Stomach smooth muscle (tissue), 2 donors: ENCODE measurements around the gene HPDL.
"Not testable (repeated sequence)": the region's sequence is repeated elsewhere in the genome, so short reads cannot be mapped to it uniquely, and the experiment has no call there.

ENCODE experiments used
- H3K27ac ChIP-seq: one replicate; pipeline ENCODE4 v1.7.0; 2013; ENCODE audit warnings: mild to moderate bottlenecking, low read length, inconsistent platforms
- H3K27me3 ChIP-seq, 2 donors: one replicate each; pipeline ENCODE4 v1.7.0; 2013; ENCODE audit warnings: low read length in 2 of 2; ENCODE audit not compliant: insufficient read depth in 2 of 2, control insufficient read depth in 1 of 2
- H3K36me3 ChIP-seq, 2 donors: one replicate each; pipeline ENCODE4 v1.7.0; 2013; ENCODE audit warnings: low read length in 2 of 2; ENCODE audit not compliant: control insufficient read depth in 2 of 2, insufficient read depth in 2 of 2
- H3K4me1 ChIP-seq: one replicate; pipeline ENCODE4 v1.7.0; 2013; ENCODE audit warnings: low read length; ENCODE audit not compliant: control insufficient read depth, insufficient read depth
- H3K4me3 ChIP-seq, 2 donors: one replicate each; pipeline ENCODE4 v1.7.0; 2013; ENCODE audit warnings: low read length in 2 of 2
- H3K9ac ChIP-seq, 2 donors: one replicate each; pipeline ENCODE4 v1.7.0; 2013; ENCODE audit warnings: low read length in 2 of 2, mild to moderate bottlenecking in 1 of 2
- H3K9me3 ChIP-seq, 2 donors: one replicate each; pipeline ENCODE4 v1.7.0; 2013; ENCODE audit warnings: low read length in 2 of 2; ENCODE audit not compliant: control insufficient read depth in 2 of 2
- donor health status: healthy.
- donor health status: Pancreatic carcinoma.

HPDL gene

DNA sequence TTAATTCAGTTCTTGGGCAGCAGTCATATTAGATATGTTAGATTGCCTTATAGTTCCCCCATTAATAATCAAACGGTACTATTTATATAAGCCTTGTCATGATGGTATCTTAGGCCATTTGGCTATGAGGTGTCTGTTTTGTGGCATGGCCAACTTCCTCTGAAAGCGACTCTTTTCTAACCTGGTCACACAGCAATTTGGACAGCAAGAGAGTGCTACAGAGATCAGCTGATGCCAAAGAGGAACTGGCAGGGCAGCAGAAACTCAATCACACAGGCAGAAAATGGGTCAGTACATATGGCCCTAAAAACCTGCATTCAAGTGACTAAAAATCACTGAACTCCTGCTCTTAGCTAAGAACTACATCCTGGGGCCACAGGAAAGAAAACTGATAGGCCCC is 27.0 kb downstream of the HPDL start:
- no peaks in the 10 kb centered on the region for H3K36me3 ChIP-seq
- no peak overlapping the region for H3K9ac ChIP-seq
- peaks cover 9% of the 10 kb centered on the region for H3K4me1 ChIP-seq
- H3K27ac ChIP-seq: no peak overlapping the region
- H3K27me3 ChIP-seq: no peaks in the 10 kb centered on the region
- no peak overlapping the region for H3K4me3 ChIP-seq
- no peaks in the 10 kb centered on the region for H3K9me3 ChIP-seq

DNA sequence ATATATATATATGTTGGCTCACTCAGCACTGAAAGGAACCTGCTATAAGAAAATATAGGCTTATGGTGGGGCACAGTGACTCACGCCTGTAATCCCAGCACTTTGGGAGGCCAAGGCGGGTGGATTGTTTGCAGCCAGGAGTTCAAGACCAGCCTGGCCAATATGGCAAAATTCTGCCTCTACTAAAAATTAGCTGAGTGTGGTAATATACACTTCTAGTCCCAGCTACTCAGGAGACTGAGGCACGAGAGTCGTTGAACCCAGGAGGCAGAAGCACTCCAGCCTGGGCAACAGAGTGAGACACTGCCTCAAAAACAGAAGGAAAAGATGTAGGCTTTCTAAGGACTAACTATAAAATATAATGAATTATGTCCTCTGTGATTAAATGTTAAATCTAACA is 28.1 kb downstream of the HPDL start:
- H3K27me3 ChIP-seq: no peaks in the 10 kb centered on the region
- H3K9me3 ChIP-seq: no peaks in the 10 kb centered on the region
- H3K4me3 ChIP-seq: no peak overlapping the region
- no peak overlapping the region for H3K27ac ChIP-seq
- H3K36me3 ChIP-seq: no peaks in the 10 kb centered on the region
- no peaks in the 10 kb centered on the region for H3K4me1 ChIP-seq
- no peak overlapping the region for H3K9ac ChIP-seq

DNA sequence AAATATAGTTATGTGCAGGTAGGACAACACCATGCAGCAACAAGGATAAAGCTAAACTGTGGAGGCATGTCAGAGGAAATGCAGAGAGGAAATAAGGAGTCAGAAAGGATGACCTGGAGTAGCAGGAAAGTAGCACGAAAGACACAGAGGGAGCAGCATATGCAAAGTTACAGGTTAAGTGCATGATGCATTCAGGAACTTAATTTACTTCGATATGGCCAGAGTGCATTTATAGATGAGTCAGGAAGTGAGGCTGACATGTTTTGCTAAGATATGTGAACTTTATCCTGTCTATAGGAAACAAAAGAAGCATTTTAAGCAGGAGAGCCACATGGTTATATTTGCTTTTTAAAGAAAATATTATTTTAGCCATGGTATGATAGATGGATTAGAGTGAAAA is 29.0 kb downstream of the HPDL start:
- Histone ChIP-seq H3K27me3 (no peaks in the 10 kb centered on the region), H3K9me3 (no peaks in the 10 kb centered on the region), H3K4me3 (no peak overlapping the region), H3K36me3 (no peaks in the 10 kb centered on the region), H3K9ac (no peak overlapping the region), H3K27ac (no peak overlapping the region), H3K4me1 (peaks cover 8% of the 10 kb centered on the region)

- Histone ChIP-seq H3K27ac (no peak overlapping the region), H3K9me3 (no peaks in the 10 kb centered on the region), H3K9ac (no peak overlapping the region), H3K4me3 (no peak overlapping the region), H3K4me1 (peaks cover 11% of the 10 kb centered on the region), H3K36me3 (no peaks in the 10 kb centered on the region), H3K27me3 (no peaks in the 10 kb centered on the region)
Measured at GRCh38 chr1:45356186-45356585, 29.5 kb downstream of the HPDL start.

DNA sequence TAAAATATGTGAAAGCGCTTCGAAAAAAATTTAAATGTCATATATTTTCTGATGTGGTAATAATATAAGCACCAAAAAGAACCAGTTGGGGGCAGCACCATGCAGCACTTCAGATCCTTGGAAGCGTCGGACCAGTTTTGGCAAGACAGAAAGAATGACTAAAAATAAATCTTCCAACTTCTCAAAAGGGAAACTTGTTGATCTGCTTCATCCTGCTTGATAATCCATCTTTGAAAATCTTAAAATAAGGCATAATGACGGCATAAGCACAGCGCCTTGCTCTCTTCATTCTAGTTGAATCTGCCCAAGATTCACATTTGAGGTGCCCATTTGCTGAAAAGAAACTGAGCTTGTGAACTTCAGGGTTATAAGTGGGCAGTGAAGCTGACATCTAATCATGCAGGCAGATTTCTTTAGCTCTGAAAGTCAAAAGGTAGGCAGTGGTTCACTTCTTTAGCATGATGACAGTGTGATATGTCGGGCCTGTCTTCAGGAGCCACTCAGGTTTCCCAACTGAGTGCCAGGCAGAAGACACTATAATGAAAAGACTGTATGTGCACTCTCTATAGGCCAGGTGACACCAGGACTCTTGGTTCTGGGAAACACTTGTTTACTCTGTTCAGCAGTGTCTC is 33.3 kb downstream of the HPDL start:
- Histone ChIP-seq H3K9ac (peak overlapping the region in 1 of 2 donors; percentile 43), H3K9me3 (no peaks in the 10 kb centered on the region), H3K4me3 (peak overlapping the region; percentile 44 to 59), H3K36me3 (no peaks in the 10 kb centered on the region), H3K4me1 (peaks cover 11% of the 10 kb centered on the region), H3K27me3 (no peaks in the 10 kb centered on the region), H3K27ac (peak overlapping the region; percentile 33)

GRCh38 chr1:45360981-45361380 is 34.3 kb downstream of the HPDL start:
- Histone ChIP-seq H3K4me3 (peak overlapping the region; percentile 40 to 50), H3K9ac (peak overlapping the region in 1 of 2 donors; percentile 14), H3K4me1 (peaks cover 11% of the 10 kb centered on the region), H3K27ac (peak overlapping the region; percentile 33)
- not testable (repeated sequence) for H3K36me3 ChIP-seq, H3K27me3 ChIP-seq, H3K9me3 ChIP-seq

- H3K4me3 ChIP-seq: no peak overlapping the region
- H3K9ac ChIP-seq: no peak overlapping the region
- no peaks in the 10 kb centered on the region for H3K27me3 ChIP-seq
- no peaks in the 10 kb centered on the region for H3K9me3 ChIP-seq
- no peaks in the 10 kb centered on the region for H3K36me3 ChIP-seq
- no peak overlapping the region for H3K27ac ChIP-seq
- peaks cover 11% of the 10 kb centered on the region for H3K4me1 ChIP-seq
Measured at GRCh38 chr1:45364294-45364693, 37.6 kb downstream of the HPDL start.

DNA sequence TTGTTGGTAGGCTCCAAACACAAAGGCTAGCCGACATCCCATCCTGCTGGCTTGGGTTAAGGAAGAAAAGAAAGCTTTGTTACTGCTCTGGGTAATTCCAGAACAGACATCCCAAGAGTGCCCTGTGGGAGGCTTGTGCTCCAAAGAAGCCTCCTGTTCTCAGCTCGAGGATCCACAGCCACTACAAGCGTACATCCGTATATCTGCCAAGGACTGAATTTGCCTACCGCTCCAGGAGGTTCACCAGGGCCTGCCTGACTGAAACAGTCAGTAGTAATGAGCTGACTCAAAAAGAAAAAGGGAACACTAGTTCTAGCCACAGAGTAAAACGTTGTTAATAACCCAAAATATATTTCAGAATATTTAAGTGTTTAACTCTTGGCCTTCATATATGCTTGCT is 38.4 kb downstream of the HPDL start:
- H3K27me3 ChIP-seq: no peaks in the 10 kb centered on the region
- no peak overlapping the region for H3K9ac ChIP-seq
- H3K4me3 ChIP-seq: no peak overlapping the region
- no peaks in the 10 kb centered on the region for H3K9me3 ChIP-seq
- peaks cover 10% of the 10 kb centered on the region for H3K4me1 ChIP-seq
- H3K36me3 ChIP-seq: no peaks in the 10 kb centered on the region
- H3K27ac ChIP-seq: no peak overlapping the region

DNA sequence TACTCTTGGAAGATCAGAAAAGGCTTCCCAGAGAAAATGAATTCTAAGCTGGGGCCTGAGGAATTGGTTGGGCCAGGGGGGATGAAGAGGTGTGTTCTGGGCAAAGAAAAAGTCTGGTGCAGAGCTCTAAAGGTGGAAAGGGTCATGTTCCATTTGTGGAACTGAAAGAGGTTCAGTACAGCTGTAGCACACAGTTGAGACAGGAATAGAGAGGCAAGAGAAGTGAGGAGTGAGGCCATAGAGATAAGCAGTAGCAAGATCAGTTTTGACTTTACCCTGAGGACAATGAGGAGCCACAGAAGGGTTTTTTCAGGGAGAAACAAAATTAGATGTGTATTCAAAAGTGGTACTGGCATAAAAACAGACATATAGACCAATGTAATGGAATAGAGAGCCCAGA is 43.9 kb downstream of the HPDL start:
- Histone ChIP-seq H3K4me3 (no peak overlapping the region), H3K27ac (no peak overlapping the region), H3K9ac (no peak overlapping the region), H3K4me1 (no peaks in the 10 kb centered on the region), H3K36me3 (no peaks in the 10 kb centered on the region), H3K9me3 (no peaks in the 10 kb centered on the region), H3K27me3 (no peaks in the 10 kb centered on the region)

GRCh38 chr1:45373573-45373972 is 46.9 kb downstream of the HPDL start:
- Histone ChIP-seq H3K27ac (no peak overlapping the region), H3K36me3 (no peaks in the 10 kb centered on the region), H3K27me3 (no peaks in the 10 kb centered on the region), H3K9ac (no peak overlapping the region), H3K4me1 (no peaks in the 10 kb centered on the region), H3K9me3 (no peaks in the 10 kb centered on the region), H3K4me3 (no peak overlapping the region)

- Histone ChIP-seq H3K4me1 (no peaks in the 10 kb centered on the region), H3K9ac (no peak overlapping the region), H3K9me3 (no peaks in the 10 kb centered on the region), H3K36me3 (no peaks in the 10 kb centered on the region), H3K27me3 (no peaks in the 10 kb centered on the region), H3K4me3 (no peak overlapping the region), H3K27ac (no peak overlapping the region)
Measured at GRCh38 chr1:45375104-45376090, 48.7 kb downstream of the HPDL start.
